HepG2 (cell line): Measurements from ENCODE around the gene EIF3L. TPM values are rescaled to one million over a fixed set of nuclear protein-coding genes. Genes with fewer than 3 reads are reported as not detected.

Experiments used
- CREB1 ChIP-seq, 2 experiments: fragments of 450-650 bp in 1 of 2; IDR thresholded peaks; 2 replicates each; pipeline ENCODE4 v1.6.1; 2016 to 2017; ENCODE audit warnings: control low read depth in 1 of 2, mild to moderate bottlenecking in 1 of 2, missing compliant biosample characterization in 1 of 2, missing genetic modification characterization in 1 of 2
- FOXM1 ChIP-seq: sonication (generic); formaldehyde crosslinking; IDR thresholded peaks from 2 replicates; pipeline ENCODE4 v1.5.0; 2020; ENCODE audit warnings: missing genetic modification reagents
- IRF2 ChIP-seq: IDR thresholded peaks from 2 replicates; pipeline ENCODE4 v1.6.1; 2018; ENCODE audit warnings: missing genetic modification reagents, missing compliant biosample characterization
- MAFF ChIP-seq: IDR thresholded peaks from 2 replicates; pipeline ENCODE4 v1.6.1; 2011; ENCODE audit warnings: low read depth, low read length, improper control_type of control experiment
- MBD4 ChIP-seq: IDR thresholded peaks from 2 replicates; pipeline ENCODE4 v1.6.1; 2012; ENCODE audit warnings: low read length, inconsistent platforms, borderline replicate concordance
- MIXL1 ChIP-seq: IDR thresholded peaks from 2 replicates; pipeline ENCODE4 v1.6.1; 2016
- NCOA5 ChIP-seq: sonication (generic); formaldehyde crosslinking; IDR thresholded peaks from 2 replicates; pipeline ENCODE4 v1.4.0; 2020; ENCODE audit warnings: missing genetic modification reagents
- NR3C1 ChIP-seq: sonication (generic); formaldehyde crosslinking; IDR thresholded peaks from 2 replicates; pipeline ENCODE4 v1.4.0; 2020; ENCODE audit warnings: missing genetic modification reagents
- POLR2AphosphoS5 ChIP-seq: IDR thresholded peaks from 2 replicates; pipeline ENCODE4 v1.6.1; 2012; ENCODE audit warnings: low read depth, low read length
- SALL2 ChIP-seq: sonication (generic); formaldehyde crosslinking; IDR thresholded peaks from 2 replicates; pipeline ENCODE4 v1.8.1; 2023; ENCODE audit warnings: mild to moderate bottlenecking, missing genetic modification reagents, inconsistent platforms
- SMC3 ChIP-seq: IDR thresholded peaks from 2 replicates; pipeline ENCODE4 v1.6.1; 2011; ENCODE audit warnings: low read length, improper control_type of control experiment
- SP140L ChIP-seq: sonication (generic); formaldehyde crosslinking; IDR thresholded peaks from 2 replicates; pipeline ENCODE4 v1.4.0; 2020; ENCODE audit warnings: missing genetic modification reagents, borderline replicate concordance
- SPEN ChIP-seq: sonication (generic); formaldehyde crosslinking; IDR thresholded peaks from 2 replicates; pipeline ENCODE4 v1.5.1; 2020; ENCODE audit warnings: low read depth, mild to moderate bottlenecking, missing genetic modification reagents
- TAF1 ChIP-seq: sonication (generic); formaldehyde crosslinking; IDR thresholded peaks from 2 replicates; pipeline ENCODE4 v1.4.0; 2020; ENCODE audit warnings: missing genetic modification reagents
- TBX2 ChIP-seq: sonication (generic); formaldehyde crosslinking; IDR thresholded peaks from 2 replicates; pipeline ENCODE4 v1.5.0; 2020; ENCODE audit warnings: missing genetic modification reagents, mild to moderate bottlenecking, borderline replicate concordance
- TOE1 ChIP-seq: sonication (generic); formaldehyde crosslinking; IDR thresholded peaks from 2 replicates; pipeline ENCODE4 v1.4.0; 2020; ENCODE audit warnings: mild to moderate bottlenecking, missing genetic modification reagents
- ZFP82 ChIP-seq: sonication (generic); formaldehyde crosslinking; IDR thresholded peaks from 2 replicates; pipeline ENCODE4 v1.5.1; 2020; ENCODE audit warnings: mild to moderate bottlenecking, missing genetic modification reagents, borderline replicate concordance
- ZFYVE20 ChIP-seq: sonication (generic); formaldehyde crosslinking; IDR thresholded peaks from 2 replicates; pipeline ENCODE4 v1.8.0; 2023; ENCODE audit warnings: low read depth, mild to moderate bottlenecking, moderate library complexity, missing genetic modification reagents, borderline replicate concordance
- ZNF264 ChIP-seq: sonication (generic); formaldehyde crosslinking; IDR thresholded peaks from 2 replicates; pipeline ENCODE4 v1.4.0; 2020; ENCODE audit warnings: missing genetic modification reagents
- ZNF3 ChIP-seq: IDR thresholded peaks from 2 replicates; pipeline ENCODE4 v1.7.0; 2017; ENCODE audit warnings: inconsistent platforms
- ZNF446 ChIP-seq: sonication (generic); formaldehyde crosslinking; IDR thresholded peaks from 2 replicates; pipeline ENCODE4 v1.5.0; 2020; ENCODE audit warnings: mild to moderate bottlenecking, missing genetic modification reagents
- ZNF570 ChIP-seq: sonication (generic); formaldehyde crosslinking; IDR thresholded peaks from 2 replicates; pipeline ENCODE4 v1.4.0; 2020; ENCODE audit warnings: mild to moderate bottlenecking, missing genetic modification reagents, borderline replicate concordance
- ZSCAN12 ChIP-seq: sonication (generic); formaldehyde crosslinking; IDR thresholded peaks from 2 replicates; pipeline ENCODE4 v1.9.0; 2021; ENCODE audit warnings: mild to moderate bottlenecking, missing genetic modification reagents
- ZSCAN30 ChIP-seq: sonication (generic); formaldehyde crosslinking; IDR thresholded peaks from 2 replicates; pipeline ENCODE4 v1.5.0; 2020; ENCODE audit warnings: mild to moderate bottlenecking, missing genetic modification reagents
- polyA plus RNA-seq, 8 experiments: library from polyadenylated mRNA; depleted of rRNA in 3 of 8; stranded (reverse) in 7 of 8; unstranded in 1 of 8; fragments of >200 nt; fragmentation: Illumina TruSeq in 4 of 8; extraction: Trizol in 4 of 8; gene quantifications; 2 replicates each; pipeline versions ENCODE4 v1.2.1 to v1.2.3, GENCODE V29; 2011 to 2016; ENCODE audit warnings: low read depth in 4 of 8, missing spikeins in 1 of 8, mixed read lengths in 1 of 8; ENCODE audit not compliant: insufficient read depth in 1 of 8
- total RNA-seq, 5 experiments: library from RNA; depleted of rRNA; stranded (reverse); fragments of >200 nt; fragmentation: Illumina TruSeq; extraction: Trizol; gene quantifications; 2 replicates each; pipeline ENCODE4 v1.2.3, GENCODE V29; 2016; ENCODE audit warnings: low read depth in 1 of 5
- TF ChIP-seq, protein P1 (sequence below): sonication (generic); formaldehyde crosslinking; IDR thresholded peaks from 2 replicates; pipeline ENCODE4 v1.5.0; 2020; ENCODE audit warnings: mild to moderate bottlenecking, missing genetic modification reagents, borderline replicate concordance

EIF3L gene
- total and polyA plus RNA-seq, 2 of the 13 experiments (the other 11 are each of a cell fraction or from before 2014, with no cell fraction given): 514 to 793 TPM

DNA sequence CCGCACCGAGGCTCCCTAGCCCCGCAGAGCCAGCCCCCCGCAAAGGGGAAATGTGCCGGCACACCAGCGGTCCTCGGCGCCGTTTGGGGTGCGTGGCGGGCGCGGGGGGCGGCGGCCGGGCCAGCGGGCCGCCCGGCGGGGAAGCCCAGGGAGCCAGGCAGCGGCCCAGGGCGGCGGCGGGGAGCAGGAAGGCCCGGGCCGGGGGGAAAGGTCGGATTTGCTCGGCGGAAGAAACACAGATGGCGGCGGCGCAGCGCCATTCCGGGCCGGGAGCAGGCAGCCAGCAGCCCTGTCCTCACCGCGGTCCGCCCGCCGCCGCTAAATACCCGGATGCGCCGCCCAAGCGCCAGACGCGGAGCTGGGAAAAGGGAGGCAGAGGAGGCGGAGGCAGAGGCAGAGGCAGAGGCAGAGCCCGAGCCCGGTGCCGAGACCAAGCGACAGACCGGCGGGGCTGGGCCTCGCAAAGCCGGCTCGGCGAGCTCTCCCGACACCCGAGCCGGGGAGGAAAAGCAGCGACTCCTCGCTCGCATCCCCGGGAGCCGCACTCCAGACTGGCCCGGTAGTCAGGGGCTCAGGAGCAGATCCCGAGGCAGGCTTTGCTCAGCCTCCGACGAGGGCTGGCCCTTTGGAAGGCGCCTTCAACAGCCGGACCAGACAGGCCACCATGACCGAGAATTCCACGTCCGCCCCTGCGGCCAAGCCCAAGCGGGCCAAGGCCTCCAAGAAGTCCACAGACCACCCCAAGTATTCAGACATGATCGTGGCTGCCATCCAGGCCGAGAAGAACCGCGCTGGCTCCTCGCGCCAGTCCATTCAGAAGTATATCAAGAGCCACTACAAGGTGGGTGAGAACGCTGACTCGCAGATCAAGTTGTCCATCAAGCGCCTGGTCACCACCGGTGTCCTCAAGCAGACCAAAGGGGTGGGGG lies 44.1 kb upstream of the EIF3L start (continued):
- TF ChIP-seq ZNF3 (no peak), IRF2 (peak; percentile 40; the same call in 1 of the 2 replicates), TOE1 (CRISPR knock-in tag) (no peak), ZSCAN30 (CRISPR knock-in tag) (no peak), MIXL1 (CRISPR knock-in tag) (no peak), NCOA5 (CRISPR knock-in tag) (no peak), ZFYVE20 (CRISPR knock-in tag) (no peak), SALL2 (peak; percentile 93; the same call in 1 of the 2 replicates), ZSCAN12 (peak; percentile 88; the same call in 1 of the 2 replicates), POLR2AphosphoS5 (peak; percentile 98), ZNF570 (no peak), TAF1 (CRISPR knock-in tag) (peak; percentile 91), MAFF (no peak), MBD4 (no peak), TBX2 (CRISPR knock-in tag) (peak; percentile 77), NR3C1 (CRISPR knock-in tag) (no peak), ZFP82 (CRISPR knock-in tag) (no peak), CREB1 (IDR thresholded peaks at IDR 0.05) (no peak), CREB1 (CRISPR knock-in tag; IDR thresholded peaks at IDR 0.05) (no peak), ZNF446 (CRISPR knock-in tag) (peak; percentile 69; the same call in 1 of the 2 replicates), SMC3 (no peak), FOXM1 (CRISPR knock-in tag) (no peak), SPEN (CRISPR knock-in tag) (peak; percentile 89), ZNF264 (peak; percentile 81; the same call in 1 of the 2 replicates), SP140L (CRISPR knock-in tag) (no peak)
- TF ChIP-seq, protein P1, sequence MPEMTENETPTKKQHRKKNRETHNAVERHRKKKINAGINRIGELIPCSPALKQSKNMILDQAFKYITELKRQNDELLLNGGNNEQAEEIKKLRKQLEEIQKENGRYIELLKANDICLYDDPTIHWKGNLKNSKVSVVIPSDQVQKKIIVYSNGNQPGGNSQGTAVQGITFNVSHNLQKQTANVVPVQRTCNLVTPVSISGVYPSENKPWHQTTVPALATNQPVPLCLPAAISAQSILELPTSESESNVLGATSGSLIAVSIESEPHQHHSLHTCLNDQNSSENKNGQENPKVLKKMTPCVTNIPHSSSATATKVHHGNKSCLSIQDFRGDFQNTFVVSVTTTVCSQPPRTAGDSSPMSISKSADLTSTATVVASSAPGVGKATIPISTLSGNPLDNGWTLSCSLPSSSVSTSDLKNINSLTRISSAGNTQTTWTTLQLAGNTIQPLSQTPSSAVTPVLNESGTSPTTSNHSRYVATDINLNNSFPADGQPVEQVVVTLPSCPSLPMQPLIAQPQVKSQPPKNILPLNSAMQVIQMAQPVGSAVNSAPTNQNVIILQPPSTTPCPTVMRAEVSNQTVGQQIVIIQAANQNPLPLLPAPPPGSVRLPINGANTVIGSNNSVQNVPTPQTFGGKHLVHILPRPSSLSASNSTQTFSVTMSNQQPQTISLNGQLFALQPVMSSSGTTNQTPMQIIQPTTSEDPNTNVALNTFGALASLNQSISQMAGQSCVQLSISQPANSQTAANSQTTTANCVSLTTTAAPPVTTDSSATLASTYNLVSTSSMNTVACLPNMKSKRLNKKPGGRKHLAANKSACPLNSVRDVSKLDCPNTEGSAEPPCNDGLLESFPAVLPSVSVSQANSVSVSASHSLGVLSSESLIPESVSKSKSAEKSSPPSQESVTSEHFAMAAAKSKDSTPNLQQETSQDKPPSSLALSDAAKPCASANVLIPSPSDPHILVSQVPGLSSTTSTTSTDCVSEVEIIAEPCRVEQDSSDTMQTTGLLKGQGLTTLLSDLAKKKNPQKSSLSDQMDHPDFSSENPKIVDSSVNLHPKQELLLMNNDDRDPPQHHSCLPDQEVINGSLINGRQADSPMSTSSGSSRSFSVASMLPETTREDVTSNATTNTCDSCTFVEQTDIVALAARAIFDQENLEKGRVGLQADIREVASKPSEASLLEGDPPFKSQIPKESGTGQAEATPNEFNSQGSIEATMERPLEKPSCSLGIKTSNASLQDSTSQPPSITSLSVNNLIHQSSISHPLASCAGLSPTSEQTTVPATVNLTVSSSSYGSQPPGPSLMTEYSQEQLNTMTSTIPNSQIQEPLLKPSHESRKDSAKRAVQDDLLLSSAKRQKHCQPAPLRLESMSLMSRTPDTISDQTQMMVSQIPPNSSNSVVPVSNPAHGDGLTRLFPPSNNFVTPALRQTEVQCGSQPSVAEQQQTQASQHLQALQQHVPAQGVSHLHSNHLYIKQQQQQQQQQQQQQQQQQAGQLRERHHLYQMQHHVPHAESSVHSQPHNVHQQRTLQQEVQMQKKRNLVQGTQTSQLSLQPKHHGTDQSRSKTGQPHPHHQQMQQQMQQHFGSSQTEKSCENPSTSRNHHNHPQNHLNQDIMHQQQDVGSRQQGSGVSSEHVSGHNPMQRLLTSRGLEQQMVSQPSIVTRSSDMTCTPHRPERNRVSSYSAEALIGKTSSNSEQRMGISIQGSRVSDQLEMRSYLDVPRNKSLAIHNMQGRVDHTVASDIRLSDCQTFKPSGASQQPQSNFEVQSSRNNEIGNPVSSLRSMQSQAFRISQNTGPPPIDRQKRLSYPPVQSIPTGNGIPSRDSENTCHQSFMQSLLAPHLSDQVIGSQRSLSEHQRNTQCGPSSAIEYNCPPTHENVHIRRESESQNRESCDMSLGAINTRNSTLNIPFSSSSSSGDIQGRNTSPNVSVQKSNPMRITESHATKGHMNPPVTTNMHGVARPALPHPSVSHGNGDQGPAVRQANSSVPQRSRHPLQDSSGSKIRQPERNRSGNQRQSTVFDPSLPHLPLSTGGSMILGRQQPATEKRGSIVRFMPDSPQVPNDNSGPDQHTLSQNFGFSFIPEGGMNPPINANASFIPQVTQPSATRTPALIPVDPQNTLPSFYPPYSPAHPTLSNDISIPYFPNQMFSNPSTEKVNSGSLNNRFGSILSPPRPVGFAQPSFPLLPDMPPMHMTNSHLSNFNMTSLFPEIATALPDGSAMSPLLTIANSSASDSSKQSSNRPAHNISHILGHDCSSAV (CRISPR knock-in tag): no peak
